Measurements from ENCODE around the gene LEPR.
"Not testable (repeated sequence)": the region's sequence is repeated elsewhere in the genome, so short reads cannot be mapped to it uniquely, and the experiment has no call there.

LEPR gene, protein sequence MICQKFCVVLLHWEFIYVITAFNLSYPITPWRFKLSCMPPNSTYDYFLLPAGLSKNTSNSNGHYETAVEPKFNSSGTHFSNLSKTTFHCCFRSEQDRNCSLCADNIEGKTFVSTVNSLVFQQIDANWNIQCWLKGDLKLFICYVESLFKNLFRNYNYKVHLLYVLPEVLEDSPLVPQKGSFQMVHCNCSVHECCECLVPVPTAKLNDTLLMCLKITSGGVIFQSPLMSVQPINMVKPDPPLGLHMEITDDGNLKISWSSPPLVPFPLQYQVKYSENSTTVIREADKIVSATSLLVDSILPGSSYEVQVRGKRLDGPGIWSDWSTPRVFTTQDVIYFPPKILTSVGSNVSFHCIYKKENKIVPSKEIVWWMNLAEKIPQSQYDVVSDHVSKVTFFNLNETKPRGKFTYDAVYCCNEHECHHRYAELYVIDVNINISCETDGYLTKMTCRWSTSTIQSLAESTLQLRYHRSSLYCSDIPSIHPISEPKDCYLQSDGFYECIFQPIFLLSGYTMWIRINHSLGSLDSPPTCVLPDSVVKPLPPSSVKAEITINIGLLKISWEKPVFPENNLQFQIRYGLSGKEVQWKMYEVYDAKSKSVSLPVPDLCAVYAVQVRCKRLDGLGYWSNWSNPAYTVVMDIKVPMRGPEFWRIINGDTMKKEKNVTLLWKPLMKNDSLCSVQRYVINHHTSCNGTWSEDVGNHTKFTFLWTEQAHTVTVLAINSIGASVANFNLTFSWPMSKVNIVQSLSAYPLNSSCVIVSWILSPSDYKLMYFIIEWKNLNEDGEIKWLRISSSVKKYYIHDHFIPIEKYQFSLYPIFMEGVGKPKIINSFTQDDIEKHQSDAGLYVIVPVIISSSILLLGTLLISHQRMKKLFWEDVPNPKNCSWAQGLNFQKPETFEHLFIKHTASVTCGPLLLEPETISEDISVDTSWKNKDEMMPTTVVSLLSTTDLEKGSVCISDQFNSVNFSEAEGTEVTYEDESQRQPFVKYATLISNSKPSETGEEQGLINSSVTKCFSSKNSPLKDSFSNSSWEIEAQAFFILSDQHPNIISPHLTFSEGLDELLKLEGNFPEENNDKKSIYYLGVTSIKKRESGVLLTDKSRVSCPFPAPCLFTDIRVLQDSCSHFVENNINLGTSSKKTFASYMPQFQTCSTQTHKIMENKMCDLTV
- total RNA-seq: 4.2 to 5.3 reads per million in 2 donors

DNA sequence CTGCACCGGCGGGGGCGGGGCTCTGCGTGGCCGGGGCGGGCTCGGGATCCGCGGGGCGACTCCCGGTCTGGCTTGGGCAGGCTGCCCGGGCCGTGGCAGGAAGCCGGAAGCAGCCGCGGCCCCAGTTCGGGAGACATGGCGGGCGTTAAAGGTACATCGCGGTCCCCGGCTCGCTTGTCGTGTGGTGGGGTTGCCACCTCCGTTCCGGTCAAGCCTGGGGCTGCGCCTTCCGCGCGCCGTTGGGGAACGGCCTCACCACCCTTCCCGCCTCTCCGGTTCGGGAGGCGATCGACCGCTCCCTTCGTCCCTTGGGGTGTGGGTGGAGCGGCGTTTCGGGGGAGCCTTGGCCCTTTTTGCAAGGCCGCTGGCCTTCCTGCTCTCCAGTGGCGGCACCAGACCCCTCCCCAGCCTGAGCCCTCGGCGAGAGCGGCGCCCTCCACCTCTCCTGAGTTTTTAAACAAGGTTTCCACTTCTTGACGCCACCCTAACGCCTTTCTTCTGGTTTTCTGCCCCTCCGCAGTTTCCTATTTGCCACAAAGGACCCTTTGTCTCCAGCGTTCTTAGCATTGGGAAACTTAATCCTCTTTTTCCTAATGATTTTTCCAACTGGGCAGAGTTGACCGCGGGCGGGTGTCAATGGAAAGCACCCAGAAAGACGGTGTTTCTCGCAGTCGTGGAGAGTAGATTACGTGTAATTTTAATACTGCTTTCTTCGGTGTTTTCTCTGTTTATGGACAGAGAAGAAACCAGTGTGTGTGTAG, at the start of gene LEPR, which contains the start of gene LEPROT:
Gene LEPR, plus strand, starts transcription at position 79 of the 761 bp plus-strand sequence. CDS start 144,898 bp downstream, outside the sequence.
Gene LEPROT, plus strand, starts transcription at position 79 of the 761 bp plus-strand sequence. Its CDS starts 57 bp downstream, at position 136.
- DNase-seq: no peak

DNA sequence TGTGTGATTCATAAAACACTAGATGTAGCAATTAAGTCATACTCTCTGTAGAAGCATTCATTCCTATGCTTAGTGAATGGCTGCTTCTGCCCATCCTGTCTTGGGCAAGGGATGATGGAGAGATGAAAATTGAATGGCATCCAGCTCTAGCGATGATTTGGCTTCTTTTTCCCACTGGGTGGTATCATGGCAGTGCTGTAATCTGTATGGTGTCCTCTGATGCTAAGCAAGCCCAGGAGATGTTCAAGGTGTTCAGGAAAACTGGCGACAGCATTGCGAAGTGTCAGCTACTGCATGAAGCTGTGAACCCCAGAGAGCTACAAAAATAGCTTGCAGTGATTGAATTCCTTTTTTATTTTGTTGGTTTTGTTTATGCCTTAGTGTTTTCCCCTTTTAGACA, 48.9 kb upstream of the LEPR start:
- DNase-seq: no peak

DNA sequence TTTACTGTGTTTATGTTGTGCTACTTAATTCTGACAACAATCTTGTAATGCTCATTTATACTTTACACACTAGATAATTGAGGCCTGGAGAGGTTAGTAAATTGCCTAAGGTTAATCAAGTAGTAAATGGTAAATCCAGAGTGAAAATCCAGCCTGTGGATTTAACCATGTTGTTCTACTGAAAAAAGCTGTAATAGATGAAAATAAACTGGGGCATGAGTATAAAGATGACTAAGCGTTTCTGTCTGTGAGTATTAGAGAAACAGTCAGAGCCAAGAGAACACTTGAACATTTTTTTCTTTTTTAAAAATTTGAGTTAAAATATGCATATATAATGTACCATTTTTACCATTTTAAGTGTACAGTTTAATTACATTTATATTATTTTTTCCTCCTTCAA, 47.9 kb upstream of the LEPR start:
- DNase-seq: no peak

DNA sequence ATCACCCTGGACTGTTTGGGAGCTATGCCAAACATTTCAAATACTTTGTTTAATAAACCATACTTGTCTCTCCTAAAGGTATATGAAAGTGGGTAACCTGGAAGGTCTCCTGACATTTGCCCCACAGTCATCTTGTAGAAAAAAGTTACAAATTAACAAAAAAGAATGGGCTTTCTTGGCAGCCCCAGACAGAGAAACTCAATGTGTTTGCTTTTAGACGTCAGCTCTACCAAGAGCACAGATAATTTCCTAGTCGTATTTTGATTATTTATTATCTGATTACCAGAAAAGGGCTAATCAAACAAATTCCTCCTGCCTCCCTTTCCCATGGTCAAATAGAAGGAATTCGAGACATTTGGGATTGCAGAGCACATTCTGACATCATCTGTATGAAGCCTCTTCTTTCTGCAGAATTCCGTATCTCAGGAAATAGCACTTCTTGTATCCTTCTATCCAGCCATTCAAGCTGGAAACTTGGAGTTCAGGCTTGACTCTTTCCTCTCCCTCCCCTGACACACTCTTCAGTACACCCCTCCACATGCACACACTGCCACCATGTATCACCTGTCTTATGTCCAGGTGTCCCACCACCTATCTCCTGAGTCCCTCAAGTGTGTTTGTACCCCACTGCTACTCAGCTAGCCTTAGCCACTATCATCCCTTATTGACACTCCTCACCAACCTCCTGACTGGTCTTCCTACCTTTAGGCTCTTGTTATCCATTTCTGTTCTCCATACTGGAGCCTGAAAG, 42.8 kb upstream of the LEPR start:
- no peak for DNase-seq

DNA sequence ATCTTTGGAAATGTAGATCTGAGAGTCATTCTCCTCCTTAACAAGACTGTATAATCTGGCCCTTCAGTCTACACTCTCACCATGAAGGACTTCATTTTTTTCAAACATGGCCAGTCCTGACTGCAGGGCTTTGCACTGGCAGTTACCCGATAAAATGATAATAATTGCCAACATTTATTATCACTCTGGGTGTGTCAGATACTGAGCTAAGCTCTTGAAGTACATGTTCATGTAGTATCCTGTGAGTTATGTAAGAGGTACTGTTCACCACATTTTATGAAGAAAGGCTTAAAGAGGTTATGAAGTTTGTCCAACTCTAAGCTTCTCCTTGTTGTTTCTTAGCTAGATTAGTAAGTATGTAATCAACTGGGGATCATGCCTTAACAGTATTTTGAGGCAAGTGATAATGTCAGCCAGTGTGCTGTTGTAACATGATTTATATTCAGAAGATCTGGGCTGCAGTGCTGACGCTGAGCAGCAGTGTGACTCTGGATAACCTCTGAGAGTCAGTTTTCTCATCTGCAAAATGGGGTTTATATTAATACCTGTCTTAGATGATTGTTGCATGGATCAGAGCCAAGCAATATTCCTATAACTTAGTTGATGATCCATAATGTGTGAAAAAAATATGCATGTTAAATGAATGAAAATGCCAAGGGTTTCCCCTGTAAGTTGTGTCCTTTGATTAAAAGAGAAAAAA, 42.1 kb upstream of the LEPR start:
- no peak for DNase-seq

DNA sequence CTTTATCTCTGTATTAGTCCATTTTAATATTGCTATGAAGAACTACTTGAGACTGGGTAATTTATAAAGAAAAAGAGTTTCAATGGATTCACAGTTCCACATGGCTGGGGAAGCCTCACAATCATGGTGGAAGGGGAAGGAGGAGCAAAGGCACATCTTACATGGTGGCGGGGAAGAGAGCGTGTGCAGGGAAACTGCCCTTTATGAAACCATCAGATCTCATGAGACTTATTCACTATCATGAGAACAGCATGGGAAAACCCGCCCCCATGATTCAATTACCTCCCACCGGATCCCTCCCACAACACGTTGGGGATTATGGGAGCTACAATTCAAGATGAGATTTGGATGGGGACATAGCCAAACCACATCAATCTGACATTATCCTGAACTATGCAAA, 36.0 kb upstream of the LEPR start:
- not testable (repeated sequence) for DNase-seq

DNA sequence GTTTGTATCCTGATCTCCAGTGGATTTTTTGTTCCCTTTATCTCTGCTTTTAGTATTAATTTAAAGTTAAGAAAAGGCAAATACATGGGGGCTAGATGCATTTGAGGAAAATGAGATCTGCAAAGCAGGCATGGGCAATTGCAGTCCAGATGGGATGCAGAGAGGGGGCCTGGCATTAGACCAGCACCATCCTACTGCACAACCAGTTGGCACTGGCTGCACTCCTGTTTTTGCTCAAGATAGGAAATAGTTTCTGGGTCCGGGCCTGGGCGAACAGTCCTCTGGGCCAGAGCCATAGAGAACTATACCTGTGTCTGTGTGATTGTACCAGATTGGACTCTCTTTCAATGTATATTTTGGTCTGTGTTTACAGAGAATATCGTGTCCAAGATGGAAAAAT, 34.0 kb upstream of the LEPR start:
- no peak for DNase-seq

DNA sequence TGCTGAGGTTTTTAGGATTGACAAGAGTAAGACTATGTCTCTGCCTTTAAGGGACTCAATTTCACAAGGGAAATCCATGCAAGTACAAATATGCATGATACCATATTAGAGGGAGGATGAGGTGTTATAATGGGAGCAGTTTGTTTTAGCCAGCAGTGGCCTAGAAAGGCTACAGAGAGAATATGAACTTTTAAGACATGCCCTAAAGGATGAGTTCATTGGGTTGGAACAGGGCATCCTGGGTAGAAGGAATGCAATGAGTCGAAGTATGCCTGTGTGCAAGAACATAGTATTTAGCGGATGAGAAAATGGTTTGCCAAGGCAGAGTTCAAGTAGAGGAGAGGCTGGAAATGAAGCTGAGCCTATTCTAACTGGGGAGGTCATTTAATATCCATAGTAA, 32.6 kb upstream of the LEPR start:
- no peak for DNase-seq

DNA sequence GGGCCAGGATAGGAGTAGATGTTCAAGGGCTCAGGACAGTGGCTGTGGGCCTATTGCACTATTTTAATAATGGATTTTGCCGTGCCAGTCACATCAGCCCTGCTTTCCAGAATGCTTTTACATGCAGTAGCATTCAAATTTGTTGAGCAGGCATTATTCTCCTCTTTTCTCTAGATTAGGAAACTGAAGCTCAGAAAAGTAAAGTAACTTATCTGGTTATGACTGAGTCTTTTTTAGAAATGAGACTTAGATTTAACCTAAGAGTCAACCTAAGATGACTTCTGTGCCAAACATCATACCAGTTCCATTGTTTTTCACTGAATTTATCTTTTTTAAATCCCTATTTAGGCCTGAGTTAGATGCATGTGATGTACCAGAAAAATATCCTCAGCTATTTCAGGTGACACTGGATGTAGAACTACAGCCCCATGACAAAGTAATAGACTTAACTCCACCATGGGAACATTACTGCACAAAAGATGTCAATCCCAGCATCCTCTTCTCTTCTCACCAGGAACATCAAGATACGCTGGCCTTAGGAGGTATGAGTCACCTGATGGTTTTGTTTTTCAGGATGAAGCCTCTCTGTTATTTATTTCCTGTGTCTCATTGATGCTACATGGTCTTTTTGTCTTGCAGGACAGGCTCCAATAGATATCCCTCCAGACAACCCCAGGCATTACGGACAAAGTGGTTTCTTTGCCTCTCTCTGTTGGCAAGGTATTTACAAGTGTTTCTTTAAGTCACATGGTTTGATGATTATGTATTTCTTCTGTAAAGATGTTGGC, 31.4 kb upstream of the LEPR start:
- no peak for DNase-seq

DNA sequence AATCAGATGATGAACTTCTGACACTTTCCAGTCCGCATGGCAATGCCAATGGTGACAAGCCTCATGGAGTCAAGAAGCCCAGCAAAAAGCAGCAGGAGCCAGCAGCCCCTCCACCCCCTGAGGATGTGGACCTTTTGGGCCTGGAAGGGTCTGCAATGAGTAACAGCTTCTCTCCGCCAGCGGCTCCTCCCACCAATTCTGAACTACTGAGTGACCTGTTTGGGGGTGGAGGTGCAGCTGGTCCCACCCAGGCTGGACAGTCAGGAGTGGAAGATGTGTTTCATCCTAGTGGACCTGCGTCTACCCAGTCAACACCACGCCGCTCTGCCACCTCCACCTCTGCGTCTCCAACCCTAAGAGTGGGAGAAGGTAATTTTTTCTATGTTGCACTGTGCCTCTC, 28.0 kb upstream of the LEPR start:
- DNase-seq: no peak

DNA sequence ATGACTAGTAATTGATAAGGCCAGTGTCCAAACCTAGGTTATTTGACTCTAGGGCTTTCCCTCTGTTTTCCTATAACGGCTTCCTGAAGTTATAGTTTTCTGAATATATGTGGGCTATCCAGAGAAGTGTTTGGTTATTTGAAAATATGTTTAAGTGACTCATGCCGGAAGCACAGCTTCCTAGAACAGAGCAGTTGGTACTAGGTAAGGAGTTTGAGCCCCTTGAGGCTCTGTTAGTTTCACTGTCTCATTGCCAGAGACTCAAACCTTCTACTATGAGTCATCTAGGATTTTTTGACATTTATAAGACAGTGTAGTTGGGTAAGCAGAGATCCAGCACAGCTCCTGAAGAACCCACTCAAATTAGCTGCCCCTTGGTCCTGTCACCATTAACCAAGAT, 27.1 kb upstream of the LEPR start:
- DNase-seq: no peak

DNA sequence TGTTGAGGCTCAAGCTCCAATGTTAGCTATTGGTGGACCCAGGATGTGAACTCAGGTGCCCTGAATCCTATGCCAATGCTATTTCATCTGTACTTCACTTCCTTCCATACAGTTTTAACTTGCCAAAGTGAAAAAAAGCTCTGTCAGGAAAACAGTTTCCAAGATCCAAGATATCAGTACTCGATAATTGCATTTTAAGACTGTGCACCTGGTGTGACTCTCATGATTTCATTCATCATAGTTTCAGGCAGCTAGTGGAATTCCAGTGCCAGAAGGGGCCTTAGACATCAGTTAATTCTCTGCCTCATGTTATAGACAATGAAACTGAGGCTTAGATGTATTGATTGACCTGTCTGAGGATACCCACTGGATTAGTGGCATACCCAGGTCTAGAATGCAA, 26.5 kb upstream of the LEPR start:
- DNase-seq: no peak

DNA sequence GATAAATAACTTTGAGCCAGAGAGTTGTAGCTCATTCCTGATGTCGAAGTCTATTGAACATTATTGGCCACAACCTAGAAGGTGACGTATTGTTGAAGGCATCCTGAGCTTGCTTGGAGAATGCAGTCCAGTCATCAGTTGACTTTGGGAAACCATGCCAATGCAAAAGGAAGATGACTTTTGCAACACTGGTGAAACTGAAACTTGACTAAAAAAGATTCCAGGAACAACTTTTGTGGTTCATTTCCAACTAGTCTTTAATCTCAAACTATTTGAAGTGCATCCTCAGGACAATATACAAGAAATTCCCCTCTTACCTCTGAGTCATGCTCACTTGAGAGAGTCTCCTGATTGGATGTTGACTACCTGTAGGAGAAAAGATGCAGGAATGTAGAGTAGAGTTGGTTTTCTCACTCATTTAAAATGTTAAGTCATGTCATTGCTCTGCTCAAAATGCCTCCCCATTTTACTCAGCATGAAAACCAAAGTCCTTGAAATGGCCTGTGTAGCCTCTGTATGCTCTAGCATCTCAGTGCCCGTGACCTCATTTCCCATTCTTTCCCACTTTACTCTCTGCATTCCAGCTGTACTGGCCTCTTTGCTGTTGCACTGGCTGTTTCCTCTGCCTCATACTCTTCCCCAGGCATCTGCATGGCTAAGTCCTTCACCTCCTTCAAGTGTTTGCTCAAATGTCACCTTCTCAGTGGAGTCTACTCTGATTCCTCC, 24.4 kb upstream of the LEPR start:
- no peak for DNase-seq

DNA sequence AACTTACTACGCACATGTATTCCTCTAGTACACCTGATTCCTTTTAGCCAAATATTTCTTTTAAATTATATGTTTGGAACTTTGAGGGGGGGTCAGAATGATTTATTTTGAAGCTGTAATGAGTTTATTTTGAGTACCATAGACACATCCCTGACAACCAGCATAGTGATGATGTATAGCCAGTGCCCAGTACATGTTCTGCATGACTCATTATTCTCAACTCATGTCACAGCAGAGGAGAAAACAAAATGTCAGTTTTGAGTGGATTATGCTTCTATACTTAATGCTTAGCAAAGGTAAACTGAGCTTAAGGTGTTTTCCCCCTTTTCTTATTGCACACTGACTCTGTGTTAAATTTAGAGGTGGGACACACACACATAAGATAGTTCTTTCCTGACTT, 22.4 kb upstream of the LEPR start:
- DNase-seq: no peak

DNA sequence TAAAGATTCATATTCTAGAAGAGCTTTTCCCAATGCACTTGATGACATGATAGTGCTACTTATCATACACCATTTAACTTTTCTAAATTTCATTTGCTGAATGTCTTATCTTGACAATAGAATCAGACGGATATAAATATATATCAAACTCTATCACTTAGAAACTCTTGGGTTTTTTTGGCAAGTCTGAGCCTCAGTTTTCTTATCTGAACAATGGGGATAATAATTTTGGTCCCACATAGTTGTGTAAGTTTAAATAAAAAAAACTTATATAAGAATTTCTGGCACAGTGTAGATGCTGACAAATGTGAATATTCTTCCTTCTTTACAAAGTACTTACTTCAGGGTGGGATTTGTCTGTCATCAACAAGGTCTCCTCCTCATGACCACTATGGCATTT, 21.5 kb upstream of the LEPR start:
- DNase-seq: no peak

DNA sequence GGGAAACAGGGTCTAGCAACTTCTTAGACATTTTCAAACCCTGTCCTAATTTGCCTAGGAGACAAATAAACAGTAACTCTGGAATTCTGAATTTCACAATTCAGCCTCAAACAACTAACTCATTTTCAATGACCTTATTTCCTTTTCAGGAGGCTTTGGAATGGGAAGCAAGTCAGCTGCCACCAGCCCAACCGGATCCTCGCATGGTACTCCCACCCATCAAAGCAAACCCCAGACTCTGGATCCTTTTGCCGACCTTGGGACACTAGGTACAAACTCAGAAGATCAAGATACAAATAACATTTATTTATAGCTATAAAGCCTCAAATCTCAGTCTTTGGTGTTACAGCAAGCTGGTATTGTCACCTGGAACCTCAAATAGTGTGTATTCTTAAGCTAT, 18.9 kb upstream of the LEPR start:
- DNase-seq: no peak

DNA sequence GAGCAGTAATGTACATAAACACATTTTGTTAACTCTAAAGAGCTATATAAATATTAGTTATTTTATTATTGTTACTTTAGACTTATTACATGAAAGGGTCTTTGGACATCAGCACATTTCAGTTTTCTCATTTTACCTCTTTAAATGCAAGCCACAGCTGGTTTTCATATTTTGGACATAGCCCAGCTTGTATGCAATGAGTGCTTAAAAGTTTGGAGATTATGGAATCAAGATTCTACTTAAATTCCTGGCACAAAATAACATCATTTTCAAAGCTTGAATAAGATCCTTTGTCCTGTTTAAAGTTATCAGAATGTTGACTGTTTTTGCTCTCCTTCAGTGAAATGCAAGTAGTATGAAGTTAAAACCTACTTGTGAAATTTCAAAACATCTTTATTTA, 15.5 kb upstream of the LEPR start:
- DNase-seq: no peak

DNA sequence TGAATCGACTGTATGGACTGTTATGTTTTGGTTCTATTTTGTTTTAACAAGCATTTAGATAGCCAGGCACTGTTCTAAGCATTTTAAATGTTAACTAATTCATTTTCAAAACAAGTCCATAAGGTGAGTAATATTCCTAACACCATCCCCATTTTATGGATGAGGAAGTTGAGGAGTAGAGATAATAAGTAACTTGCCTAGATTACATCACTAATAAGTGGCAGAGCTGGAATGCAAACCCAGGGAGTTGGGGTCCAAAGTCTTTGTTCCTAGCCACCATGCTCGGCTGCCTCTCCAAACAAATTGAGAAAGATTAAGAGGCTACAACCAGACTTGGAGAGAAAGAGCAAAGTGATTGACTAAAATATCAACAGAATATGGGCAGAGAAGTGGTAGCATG, 12.6 kb upstream of the LEPR start:
- DNase-seq: no peak

DNA sequence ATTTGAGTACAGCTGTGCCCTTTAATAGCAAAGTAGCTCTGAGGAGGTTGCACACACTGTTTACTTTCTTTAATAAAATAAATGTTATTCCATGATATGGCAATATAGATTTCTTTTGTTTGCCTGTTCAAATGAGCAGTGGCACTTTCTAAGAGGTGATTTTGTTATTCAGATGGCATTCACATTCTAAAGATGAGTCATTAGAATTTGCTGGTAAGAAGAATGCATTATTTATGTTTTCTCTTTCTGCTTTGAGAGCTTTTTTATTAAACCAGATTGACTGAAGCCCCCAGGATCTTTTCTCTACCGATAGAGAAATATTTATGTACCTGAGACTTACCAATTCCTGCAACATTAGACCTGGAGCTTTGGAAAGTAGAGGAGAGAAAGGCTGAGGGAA, 11.2 kb upstream of the LEPR start:
- DNase-seq: no peak

Measured in T-helper 9 cell (primary cell).